GM21723 (cell line): ENCODE data around the gene CETP.
"Not testable (repeated sequence)": the region's sequence is repeated elsewhere in the genome, so short reads cannot be mapped to it uniquely, and the experiment has no call there.

Experiments
- ATAC-seq: cut with Tn5 transposase; IDR thresholded peaks from one replicate; pipeline ENCODE4 v1.9.1; 2021; ENCODE audit warnings: mild to moderate bottlenecking, moderate library complexity; ENCODE audit not compliant: unreplicated experiment

Gene CETP

DNA sequence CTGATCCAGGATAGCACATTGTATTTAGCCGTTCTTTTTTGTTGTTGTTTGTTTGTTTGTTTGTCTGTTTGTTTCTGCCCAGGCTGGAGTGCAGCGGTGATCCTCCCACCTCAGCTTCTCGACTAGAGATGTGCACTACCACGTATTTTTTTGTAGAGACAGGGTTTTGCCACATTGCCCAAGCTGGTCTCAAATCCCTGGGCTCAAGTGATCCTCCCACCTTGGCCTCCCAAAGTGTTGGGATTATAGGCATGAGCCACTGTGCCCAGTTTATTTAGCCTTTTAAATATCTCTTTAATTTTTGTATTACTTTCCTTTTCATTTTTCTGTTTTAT is 18.4 kb downstream of the CETP start:
- no peak for ATAC-seq

- ATAC-seq: no peak
Measured at GRCh38 chr16:56980792-56981724, 19.3 kb downstream of the CETP start.

- no peak for ATAC-seq
Measured at GRCh38 chr16:56981729-56982271, 20.1 kb downstream of the CETP start.

DNA sequence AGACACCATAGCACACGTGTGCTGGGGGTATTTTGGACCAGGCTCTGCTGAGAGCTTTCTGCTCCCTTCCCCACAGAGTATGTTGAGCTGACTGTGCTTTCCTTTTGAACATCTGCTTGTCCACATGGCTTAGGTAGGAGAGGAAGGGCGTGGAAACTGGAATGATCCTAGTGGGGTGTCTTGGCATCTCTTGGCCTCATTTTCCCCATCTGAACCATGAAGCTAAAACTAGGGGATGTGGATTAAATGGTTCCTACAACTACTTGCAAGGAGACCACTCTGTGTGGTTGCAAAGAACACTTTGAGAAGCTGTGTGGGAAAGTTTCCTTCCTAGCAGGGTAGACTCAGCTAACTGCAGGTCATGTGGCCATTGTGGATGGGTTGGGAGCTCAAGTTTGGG is 20.9 kb downstream of the CETP start:
- no peak for ATAC-seq

DNA sequence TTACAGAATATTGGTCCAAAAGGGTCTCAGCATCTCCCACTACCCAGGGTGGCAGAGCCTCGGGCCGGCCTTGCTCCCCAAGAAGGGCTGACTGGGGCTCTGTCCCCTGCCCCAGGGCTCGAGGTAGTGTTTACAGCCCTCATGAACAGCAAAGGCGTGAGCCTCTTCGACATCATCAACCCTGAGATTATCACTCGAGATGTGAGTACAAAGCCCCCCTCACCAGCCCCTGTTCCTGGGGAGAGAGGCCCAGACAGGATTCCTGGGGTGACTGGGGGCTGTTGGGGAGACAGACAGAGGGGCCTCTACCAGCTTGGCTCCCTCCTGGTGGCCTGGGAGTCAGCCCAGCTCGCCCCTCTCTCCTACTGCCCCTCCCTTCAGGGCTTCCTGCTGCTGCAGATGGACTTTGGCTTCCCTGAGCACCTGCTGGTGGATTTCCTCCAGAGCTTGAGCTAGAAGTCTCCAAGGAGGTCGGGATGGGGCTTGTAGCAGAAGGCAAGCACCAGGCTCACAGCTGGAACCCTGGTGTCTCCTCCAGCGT is 21.5 kb downstream of the CETP start:
- no peak for ATAC-seq

DNA sequence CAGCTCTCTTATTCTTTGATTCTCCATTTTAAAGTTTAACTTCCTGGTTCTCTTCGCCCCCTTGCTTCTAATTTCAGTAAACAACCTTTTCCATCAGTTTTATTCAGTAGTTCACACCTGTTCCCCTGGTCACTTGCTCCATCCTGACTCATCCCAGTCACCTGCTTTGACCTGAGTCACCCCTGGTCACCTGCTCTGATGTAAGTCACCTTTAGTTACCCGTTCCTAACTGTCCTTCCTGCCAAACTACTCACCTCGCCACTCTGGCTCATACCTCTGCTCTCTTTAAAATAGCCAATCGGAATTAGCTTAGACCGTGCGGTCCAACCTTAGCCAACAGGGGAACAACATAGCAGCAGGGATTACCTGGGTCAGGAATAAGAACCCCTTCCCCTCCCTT is 22.9 kb downstream of the CETP start:
- no peak for ATAC-seq

DNA sequence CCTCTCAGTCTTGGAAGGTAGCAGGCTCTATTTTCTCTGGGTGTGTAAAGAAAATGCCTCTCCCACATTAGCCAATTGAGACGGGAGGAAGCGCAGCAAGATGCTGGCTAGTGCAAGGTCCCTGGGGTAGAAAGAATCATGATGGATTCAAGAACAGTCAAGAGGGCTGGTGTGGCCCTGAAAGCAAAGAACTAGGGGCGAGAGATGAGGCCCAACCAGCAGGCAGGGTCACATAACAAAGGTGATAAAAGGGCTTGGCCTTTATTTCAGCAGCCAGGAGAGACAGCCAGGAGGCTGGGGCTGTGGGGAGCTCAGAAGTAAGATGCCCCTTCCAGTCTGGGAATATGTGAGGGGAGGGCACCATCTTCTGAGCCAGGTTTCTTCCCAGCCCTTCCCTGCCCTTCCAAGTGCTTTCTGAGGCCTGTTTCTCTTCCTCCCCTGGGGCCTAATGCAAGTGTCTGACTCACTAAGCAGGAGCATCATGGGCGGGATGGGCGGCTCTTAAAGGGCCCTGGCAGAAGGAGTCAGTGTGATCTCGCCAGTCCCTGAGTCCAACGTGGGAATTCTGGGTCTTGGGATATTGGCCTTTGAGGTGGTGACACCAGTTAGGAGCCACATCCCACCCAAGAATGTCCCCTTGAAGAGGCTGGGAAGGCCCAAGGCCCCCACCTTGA is 23.7 kb downstream of the CETP start:
- ATAC-seq: no peak

- ATAC-seq: no peak
Measured at GRCh38 chr16:56985962-56986360, 24.2 kb downstream of the CETP start.

- no peak for ATAC-seq
Measured at GRCh38 chr16:56986361-56986760, 24.6 kb downstream of the CETP start.

DNA sequence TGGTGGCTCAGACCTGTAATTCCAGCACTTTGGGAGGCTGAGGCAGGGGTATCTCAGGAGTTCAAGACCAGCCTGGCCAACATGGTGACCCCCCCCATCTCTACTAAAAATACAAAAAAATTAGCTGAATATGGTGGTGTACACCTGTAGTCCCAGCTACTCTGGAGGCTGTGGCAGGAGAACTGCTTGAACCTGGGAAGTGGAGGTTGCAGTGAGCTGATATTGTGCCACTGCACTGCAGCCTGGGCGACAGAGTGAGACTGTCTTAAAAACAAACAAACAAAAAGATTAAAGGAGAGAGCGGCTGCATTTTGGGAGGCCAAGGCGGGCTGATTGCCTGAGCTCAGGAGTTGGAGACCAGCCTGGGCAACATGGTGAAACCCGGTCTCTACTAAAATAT is 25.2 kb downstream of the CETP start:
- not testable (repeated sequence) for ATAC-seq

DNA sequence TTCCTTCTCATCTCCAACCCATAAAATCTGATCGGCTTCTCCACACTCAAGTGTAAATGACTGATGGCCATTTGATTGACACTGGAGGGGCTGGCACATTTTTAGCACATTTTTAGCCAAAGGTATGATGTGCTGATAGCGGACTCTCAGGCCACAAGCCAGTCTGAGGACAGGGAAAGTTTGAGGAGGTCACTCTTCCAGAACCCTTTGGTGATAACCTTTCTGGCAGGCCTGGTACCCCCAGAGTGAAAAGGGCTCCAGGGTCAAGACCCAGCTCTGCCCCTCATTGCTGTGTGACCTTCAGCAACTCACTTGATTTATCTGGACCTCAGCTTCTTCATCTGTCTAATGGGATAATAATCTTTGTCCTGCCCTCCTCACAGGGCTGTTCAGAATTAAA is 25.9 kb downstream of the CETP start:
- no peak for ATAC-seq

DNA sequence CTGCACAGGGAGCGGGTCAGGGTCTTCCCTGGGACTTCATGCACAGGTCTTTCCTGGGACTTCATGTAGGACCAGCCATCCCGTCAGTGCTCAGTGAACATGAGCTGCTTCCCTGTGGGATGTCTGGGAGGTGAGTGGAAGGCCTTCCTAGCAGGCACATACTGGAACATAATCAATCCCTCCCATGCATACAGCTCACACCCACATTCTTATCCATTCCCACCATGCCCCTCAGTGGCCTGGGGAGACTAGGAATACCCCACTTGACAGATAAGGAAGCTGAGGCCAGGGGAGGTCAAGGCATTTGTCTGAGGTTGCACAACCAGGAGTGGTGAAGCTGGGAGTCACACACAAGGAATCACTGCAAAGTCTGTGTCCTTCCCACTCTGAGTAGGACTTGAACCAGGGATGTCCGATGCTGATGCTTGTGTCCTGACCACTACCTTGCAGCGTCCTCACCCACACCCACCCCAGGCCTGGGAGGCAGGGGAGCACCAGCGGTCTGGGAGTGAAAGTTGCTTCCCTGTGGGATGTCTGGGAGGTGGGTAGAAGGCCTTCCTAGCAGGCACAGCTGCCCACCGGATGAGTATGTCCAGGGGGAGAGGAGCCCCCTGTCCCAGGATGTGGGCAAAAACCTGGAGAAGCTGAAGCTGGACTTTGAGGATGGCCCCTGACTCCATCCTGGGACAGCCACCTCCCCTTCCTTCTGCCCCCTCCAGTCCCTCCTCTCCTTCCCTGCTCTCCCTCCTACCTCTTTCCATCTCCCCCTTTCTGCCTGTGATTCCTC is 26.6 kb downstream of the CETP start:
- ATAC-seq: no peak

- peak; percentile 79 for ATAC-seq
Measured at GRCh38 chr16:56988948-56989945, 27.5 kb downstream of the CETP start, which contains the start of gene NLRC5. TSS of gene NLRC5 (plus strand) at chr16:56989557. CDS start at chr16:57020713, 31,156 bp downstream.

DNA sequence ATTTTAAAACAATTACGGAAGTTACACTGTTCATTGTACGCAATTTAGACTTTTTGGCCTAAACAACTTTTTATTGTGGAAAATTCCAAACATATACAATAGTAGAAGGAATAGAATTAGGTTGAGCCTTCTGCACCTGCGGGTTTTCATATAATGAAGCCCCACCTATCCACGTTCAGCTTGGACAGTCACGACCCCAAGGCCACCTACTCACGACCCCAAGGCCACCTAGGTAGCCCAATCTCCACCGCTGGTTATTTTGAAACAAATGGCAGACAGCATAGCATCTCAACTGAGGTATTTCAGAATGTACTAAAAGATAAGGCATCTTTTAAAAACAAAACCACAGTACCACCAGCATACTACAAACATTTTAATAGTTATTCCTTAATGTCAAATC is 28.2 kb downstream of the CETP start:
- no peak for ATAC-seq

DNA sequence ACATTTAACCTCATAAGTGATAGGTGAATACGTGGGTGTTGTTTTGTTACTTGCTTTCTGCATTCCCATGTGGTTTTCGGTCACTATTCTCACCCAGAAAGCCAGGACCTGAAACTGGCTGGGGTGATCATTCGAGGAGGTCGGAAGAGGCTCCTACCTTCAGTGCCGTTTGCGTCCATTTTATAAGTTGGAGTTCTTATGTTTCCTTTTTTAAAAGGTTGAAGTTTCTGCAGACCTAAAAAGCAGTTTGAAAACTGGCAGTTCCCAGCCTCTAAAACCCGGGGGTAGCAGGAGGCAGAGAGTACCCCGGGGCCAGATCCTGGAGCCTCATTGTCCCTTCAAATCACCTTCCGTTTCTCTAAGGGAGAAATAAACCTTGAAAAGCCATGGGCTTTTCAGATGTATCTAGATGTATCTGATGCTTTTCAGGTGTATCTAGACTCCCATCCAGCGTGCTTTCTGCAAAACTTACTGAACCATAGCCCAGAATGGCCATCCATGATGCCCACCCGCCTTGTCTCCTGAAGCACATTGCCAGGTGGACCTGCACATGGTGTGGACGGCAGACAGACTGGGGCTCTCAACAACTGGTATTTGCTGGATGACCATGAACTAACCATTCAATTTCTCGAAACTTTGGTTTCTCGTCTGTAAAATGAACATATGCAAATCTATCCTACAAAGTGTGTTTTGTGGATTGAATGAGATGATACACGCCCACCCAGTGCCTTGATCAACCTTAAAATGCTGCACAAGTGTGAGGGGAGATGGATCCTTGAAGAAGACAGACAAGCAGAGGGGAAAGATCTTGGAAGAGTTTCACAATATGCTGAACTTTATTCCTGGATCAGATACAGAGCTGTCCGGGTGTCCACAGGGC is 28.9 kb downstream of the CETP start:
- no peak for ATAC-seq

DNA sequence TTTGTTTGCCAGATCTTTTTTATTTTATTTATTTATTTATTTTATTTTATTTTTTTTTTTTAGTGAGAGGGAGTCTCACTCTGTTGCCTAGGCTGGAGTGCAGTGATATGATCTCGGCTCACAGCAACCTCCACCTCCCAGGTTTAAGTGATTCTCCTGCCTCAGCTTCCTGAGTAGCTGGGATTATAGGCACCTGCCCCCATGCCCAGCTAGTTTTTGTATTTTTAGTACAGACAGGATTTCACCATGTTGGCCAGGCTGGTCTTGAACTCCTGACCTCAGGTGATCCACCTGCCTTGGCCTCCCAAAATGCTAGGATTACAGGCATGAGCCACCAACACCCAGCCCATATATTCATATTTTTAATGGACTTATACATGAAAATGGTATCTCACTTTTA is 30.7 kb downstream of the CETP start:
- ATAC-seq: not testable (repeated sequence)

- ATAC-seq: no peak
Measured at GRCh38 chr16:56993204-56993603, 31.5 kb downstream of the CETP start.

GRCh38 chr16:56994311-56994710 is 32.6 kb downstream of the CETP start:
- ATAC-seq: no peak
